ENCODE data around the gene CACNA1B. TPM values are rescaled to one million over a fixed set of nuclear protein-coding genes. Genes with fewer than 3 reads are reported as not detected.

The CACNA1B gene
- total and polyA plus RNA-seq, 2 of the 4 experiments (the other 2 are of a cell fraction) = 0.02 TPM; not detected in 1

GRCh38 chr9:137905740-137906139, 28.2 kb downstream of the CACNA1B start:
- no peak overlapping the region for H2AK9ac ChIP-seq (replicated peaks; ENCODE audit: low read depth, low read length, poor library complexity)
- H2BK20ac ChIP-seq (ENCODE audit: low read depth, low read length) = no peak overlapping the region
- H3K14ac ChIP-seq (replicated peaks; ENCODE audit: low read depth, low read length) = no peak overlapping the region
- H3K23ac ChIP-seq (ENCODE audit: low read depth, low read length) = no peak overlapping the region
- no peak overlapping the region for H3K56ac ChIP-seq (ENCODE audit: extremely low read depth, insufficient read depth, low read length)
- WGBS, 2 experiments (ENCODE audit: extremely low coverage in 2 of 2, insufficient read length in 1 of 2) = 0% methylated on average over 1 of the region's 5 CpGs; no CpG with 5 or more reads in 1 of the 2 experiments
- no peaks in the 10 kb centered on the region for H3K36me3 ChIP-seq (ENCODE audit: control insufficient read depth, insufficient read depth, low read length)
- H3K4ac ChIP-seq (ENCODE audit: low read depth, low read length) = no peak overlapping the region
- no peak overlapping the region for H2AK5ac ChIP-seq (ENCODE audit: low read depth, low read length)
- ATAC-seq (ENCODE audit: low read depth) (no peak), DNase-seq (no peak)
- no peaks in the 10 kb centered on the region for H4K20me1 ChIP-seq (ENCODE audit: insufficient read depth, low read length)
- no peak overlapping the region for H4K8ac ChIP-seq (ENCODE audit: low read depth in 2 of 2, low read length in 2 of 2)
- no peak overlapping the region for H2BK15ac ChIP-seq (ENCODE audit: low read depth, low read length)
- no TSS peak for BruUV-seq (replicated peaks)
- in situ Hi-C loops (cut with MboI; ENCODE audit: low sequenced_read_pairs) (no loop called here), intact Hi-C loops (cut with micrococcal nuclease) (no loop called here), dilution Hi-C loops (cut with HindIII; ENCODE audit: low sequenced_read_pairs, unreplicated experiment) (no loop called here)
- CTCF ChIA-PET = no interaction called here
- TF ChIP-seq CTCF (conservative IDR thresholded peaks at IDR 0.05; ENCODE audit: low read depth, low read length) (no peak), MXI1 (IDR thresholded peaks at IDR 0.05; ENCODE audit: borderline replicate concordance, low read depth, low read length) (no peak), FOS (IDR thresholded peaks at IDR 0.05; ENCODE audit: low read depth, low read length) (no peak), CHD1 (IDR thresholded peaks at IDR 0.05; ENCODE audit: low read depth, low read length) (no peak), MAFK (IDR thresholded peaks at IDR 0.05; ENCODE audit: low read depth, low read length) (no peak), ELK1 (IDR thresholded peaks at IDR 0.05; ENCODE audit: borderline replicate concordance, low read depth, low read length) (no peak), CEBPB (IDR thresholded peaks at IDR 0.05; ENCODE audit: low read depth, low read length) (no peak)
- H3K27me3 ChIP-seq (ENCODE audit: control insufficient read depth, insufficient read depth, low read length) = no peaks in the 10 kb centered on the region
- H3K4me2 ChIP-seq (ENCODE audit: low read depth, low read length) = no peak overlapping the region
- peaks cover 16% of the 10 kb centered on the region for H3K9me3 ChIP-seq (ENCODE audit: control insufficient read depth, insufficient read depth, low read length)
- H3K18ac ChIP-seq (ENCODE audit: low read depth, low read length) = no peak overlapping the region
- H3K4me1 ChIP-seq (ENCODE audit: control insufficient read depth, insufficient read depth, low read length) = no peaks in the 10 kb centered on the region
- no peaks in the 10 kb centered on the region for H3K9me1 ChIP-seq (ENCODE audit: insufficient read depth, low read length)
- H2AFZ ChIP-seq (replicated peaks; ENCODE audit: low read length, poor library complexity) = no peak overlapping the region
- H3K27ac ChIP-seq (ENCODE audit: insufficient read depth, low read length) = no peak overlapping the region
- no peak overlapping the region for H2BK5ac ChIP-seq (ENCODE audit: low read depth, low read length, poor library complexity, severe bottlenecking)
- H3K9ac ChIP-seq (ENCODE audit: low read depth, low read length) = no peak overlapping the region
- POLR2A ChIA-PET (ENCODE audit: unreplicated experiment) = no interaction called here
- H3K4me3 ChIP-seq (ENCODE audit: insufficient read depth, low read depth, low read length) = no peak overlapping the region
- H3K79me1 ChIP-seq (ENCODE audit: low read depth in 1 of 2, low read length in 2 of 2) = no peaks in the 10 kb centered on the region
- no peak overlapping the region for H4K91ac ChIP-seq (ENCODE audit: insufficient read depth, low read depth, low read length)
- H2BK120ac ChIP-seq (ENCODE audit: low read depth, low read length) = no peak overlapping the region
- H4K5ac ChIP-seq (ENCODE audit: low read depth, low read length) = no peak overlapping the region

Measured in IMR-90 (cell line).